Cardiac fibroblast (primary cell): Measurements from ENCODE around the gene ACAP3.

Experiments
- DNase-seq, 2 donors: peaks; one replicate each; pipeline versions ENCODE4 v3.0.0 to v3.0.0-alpha.2; 2010; ENCODE audit warnings: low read depth in 2 of 2
- H3K4me3 ChIP-seq, 2 donors: replicated peaks in 1 of 2; 1 replicate in 1 of 2; 2 replicates in 1 of 2; pipeline ENCODE4 v1.5.1; 2011; ENCODE audit warnings: low read depth in 2 of 2, low read length in 2 of 2, mild to moderate bottlenecking in 2 of 2, moderate library complexity in 1 of 2
- TF ChIP-seq, protein P1 (sequence below): IDR thresholded peaks from one replicate; pipeline ENCODE4 v1.5.1; 2011; ENCODE audit warnings: low read depth, mild to moderate bottlenecking, low read length, inconsistent platforms

The ACAP3 gene

DNA sequence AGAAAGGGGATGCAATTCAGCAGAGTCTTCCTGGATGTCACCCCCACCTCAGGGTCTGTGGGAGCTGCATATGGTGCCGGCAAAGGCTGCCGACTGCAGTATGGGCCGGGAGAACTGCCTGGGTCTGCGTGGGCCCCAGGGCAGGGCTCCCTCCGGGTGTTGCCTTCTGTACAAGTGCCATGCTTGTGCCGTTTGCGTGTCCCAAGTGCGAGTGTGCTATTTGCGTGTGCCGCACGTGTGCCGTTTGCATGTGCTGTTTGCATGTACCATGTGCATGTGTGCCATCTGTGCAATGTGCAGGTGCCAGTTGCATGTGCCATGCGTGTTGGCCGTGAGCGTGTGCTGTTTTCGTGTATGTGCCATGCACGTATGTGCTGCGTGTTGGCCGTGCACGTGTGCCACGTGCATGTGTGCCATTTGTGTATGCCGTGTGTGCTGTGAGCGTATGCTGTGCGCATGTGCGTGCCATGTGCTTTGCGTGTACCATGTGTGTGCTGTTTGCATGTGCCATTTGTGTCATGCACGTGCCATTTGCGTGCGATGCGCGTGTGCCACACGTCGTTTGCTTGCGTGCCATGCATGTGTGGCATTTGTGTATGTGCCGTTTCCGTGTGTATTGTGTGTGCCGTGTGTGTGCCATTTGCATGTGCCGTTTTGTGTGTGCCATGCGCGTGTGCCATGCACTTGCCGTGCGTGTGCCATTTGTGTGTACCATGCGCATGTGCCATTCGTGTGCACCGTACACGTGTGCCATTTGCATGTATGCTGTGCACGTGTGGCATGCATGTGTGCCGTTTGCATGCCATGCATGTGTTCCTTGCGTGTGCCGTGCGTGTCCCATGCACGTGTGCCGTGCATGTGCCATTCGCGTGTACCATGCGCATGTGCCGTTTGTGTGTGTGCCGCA is 21.8 kb upstream of the ACAP3 start:
- TF ChIP-seq, protein P1, sequence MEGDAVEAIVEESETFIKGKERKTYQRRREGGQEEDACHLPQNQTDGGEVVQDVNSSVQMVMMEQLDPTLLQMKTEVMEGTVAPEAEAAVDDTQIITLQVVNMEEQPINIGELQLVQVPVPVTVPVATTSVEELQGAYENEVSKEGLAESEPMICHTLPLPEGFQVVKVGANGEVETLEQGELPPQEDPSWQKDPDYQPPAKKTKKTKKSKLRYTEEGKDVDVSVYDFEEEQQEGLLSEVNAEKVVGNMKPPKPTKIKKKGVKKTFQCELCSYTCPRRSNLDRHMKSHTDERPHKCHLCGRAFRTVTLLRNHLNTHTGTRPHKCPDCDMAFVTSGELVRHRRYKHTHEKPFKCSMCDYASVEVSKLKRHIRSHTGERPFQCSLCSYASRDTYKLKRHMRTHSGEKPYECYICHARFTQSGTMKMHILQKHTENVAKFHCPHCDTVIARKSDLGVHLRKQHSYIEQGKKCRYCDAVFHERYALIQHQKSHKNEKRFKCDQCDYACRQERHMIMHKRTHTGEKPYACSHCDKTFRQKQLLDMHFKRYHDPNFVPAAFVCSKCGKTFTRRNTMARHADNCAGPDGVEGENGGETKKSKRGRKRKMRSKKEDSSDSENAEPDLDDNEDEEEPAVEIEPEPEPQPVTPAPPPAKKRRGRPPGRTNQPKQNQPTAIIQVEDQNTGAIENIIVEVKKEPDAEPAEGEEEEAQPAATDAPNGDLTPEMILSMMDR: no peak
- no peak for DNase-seq
- no peak overlapping the region for H3K4me3 ChIP-seq

DNA sequence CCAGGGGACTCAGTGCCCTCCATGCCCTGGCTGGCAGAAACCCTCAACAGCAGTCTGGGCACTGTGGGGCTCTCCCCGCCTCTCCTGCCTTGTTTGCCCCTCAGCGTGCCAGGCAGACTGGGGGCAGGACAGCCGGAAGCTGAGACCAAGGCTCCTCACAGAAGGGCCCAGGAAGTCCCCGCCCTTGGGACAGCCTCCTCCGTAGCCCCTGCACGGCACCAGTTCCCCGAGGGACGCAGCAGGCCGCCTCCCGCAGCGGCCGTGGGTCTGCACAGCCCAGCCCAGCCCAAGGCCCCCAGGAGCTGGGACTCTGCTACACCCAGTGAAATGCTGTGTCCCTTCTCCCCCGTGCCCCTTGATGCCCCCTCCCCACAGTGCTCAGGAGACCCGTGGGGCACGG is 20.5 kb upstream of the ACAP3 start:
- no peak for DNase-seq
- TF ChIP-seq, protein P1: no peak
- H3K4me3 ChIP-seq: no peak overlapping the region

DNA sequence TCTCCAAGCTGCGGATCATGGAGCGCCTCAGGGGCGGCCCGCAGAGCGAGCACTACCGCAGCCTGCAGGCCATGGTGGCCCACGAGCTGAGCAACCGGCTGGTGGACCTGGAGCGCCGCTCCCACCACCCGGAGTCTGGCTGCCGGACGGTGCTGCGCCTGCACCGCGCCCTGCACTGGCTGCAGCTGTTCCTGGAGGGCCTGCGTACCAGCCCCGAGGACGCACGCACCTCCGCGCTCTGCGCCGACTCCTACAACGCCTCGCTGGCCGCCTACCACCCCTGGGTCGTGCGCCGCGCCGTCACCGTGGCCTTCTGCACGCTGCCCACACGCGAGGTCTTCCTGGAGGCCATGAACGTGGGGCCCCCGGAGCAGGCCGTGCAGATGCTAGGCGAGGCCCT is 19.6 kb upstream of the ACAP3 start:
- TF ChIP-seq, protein P1: no peak
- DNase-seq: no peak

DNA sequence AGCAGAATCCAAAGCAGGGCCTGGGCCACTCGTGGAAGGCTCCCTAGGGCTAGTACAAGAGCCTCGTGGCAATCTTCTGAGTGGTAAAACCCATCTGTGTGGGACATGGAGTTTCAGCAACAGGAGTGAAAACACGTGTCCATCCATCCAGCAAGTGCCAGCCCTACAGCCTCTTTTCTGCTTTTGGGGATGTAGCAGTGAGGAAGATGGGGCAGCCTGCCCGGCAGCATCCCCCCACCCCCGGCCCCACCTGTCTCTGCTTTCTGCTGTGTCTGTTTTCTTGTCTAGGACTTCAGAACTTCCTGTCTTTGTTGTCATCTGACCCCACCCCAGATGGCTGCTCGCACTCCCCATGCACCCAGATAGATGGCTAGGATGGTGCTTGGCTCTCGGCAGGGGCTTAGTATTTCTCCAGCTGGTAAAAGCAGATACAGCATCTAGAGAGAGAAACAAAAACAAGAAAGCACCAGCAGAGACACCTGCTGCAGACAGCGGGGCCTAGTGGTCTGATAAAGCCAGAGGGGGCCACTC is 18.4 kb upstream of the ACAP3 start:
- no peak for DNase-seq
- TF ChIP-seq, protein P1: no peak
- peak overlapping the region; percentile 81 to 86 for H3K4me3 ChIP-seq

More for the DNA sequence above, 19.6 kb upstream of the ACAP3 start:
- no peak overlapping the region for H3K4me3 ChIP-seq

DNA sequence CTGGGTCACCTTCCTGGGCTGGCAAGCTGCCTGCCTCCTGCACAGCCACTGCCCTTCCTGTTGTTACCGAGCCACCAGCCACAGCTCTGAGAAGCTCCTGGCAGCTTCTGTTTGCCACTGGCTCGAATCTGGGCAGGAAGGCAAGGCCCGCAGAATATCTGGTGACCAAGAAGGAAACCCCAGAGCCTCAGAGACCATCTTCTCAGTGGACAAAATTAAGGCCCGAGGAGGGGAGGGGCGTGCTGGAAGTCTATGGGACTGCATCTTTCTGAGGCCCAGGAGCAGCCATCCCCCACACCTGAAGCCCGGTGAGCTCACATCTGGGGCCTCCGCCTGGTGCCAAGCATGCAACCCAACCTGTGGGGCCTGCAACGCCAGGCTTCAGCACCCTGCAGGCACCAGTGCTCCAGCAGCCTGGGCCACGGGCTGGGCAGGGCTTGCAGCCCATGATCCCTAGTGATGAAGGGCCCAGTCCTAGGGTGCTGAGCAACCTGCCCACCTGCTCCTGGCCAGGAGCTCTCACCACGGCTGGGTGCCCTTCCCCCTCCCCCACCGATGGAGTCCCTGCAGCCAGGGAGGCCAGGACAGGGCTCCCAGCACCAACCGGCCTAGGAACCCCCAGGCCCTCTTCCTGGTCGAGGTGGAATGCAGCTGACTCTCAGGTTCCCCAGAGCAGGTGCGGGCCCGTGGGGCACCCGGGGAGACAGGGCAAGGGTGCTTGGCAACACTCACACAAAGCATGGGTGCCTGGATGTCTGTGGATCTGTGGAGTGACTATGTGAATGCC is 17.8 kb upstream of the ACAP3 start:
- TF ChIP-seq, protein P1: no peak
- H3K4me3 ChIP-seq: peak overlapping the region; percentile 81 to 86
- no peak for DNase-seq

DNA sequence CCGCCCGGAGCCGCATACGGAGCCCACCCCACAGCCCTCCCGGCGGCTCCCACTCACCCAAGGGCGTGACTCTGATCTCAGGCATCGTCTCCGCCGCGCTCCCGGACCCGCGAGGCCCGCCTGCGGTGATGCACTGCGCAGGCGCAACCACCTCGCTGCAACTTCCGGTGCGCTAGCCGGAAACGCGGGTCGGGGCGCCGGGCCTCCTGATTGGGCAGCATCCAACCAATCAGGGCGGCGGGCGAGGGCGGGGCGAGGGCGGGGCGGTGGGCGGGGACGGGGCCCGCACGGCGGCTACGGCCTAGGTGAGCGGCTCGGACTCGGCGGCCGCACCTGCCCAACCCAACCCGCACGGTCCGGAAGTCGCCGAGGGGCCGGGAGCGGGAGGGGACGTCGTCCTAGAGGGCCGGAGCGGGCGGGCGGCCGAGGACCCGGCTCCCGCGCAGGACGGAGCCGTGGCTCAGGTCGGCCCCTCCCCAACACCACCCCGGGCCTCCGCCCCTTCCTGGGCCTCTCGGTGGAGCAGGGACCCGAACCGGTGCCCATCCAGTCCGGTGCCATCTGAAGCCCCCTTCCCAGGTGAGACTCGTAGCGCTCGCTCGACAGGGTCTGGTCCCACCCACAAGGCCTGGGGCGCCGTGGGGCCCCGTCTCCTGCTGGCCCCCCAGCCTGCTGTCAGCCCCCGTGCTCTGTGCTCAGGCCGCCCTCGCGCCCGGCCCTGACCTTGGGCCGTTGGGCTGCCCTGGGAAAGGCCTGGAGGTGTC is 17.0 kb upstream of the ACAP3 start, which contains the start of the genes CPTP and INTS11:
TSS of gene CPTP (plus strand) at position 279 of the 764 bp plus-strand sequence. CDS start 2,109 bp downstream, outside the sequence.
TSS of gene INTS11 (minus strand) at position 137 of the 764 bp plus-strand sequence. CDS start at position 85, 52 bp downstream.
- TF ChIP-seq, protein P1: no peak
- peak; percentile 90 to 93 for DNase-seq
- H3K4me3 ChIP-seq: peak within 1 kb of the TSS; percentile 81 to 86
